K562 treated with DMSO at 1 percent for 24 hours (cell line): ENCODE results near the gene OR2AG2. TPM values are rescaled to one million over a fixed set of nuclear protein-coding genes. Genes with fewer than 3 reads are reported as not detected.

ENCODE experiments used
- total RNA-seq: library from RNA; unstranded; fragments of 300-600 nt; gene quantifications from 2 replicates; pipeline ENCODE4 v1.2.3, GENCODE V29; 2022; ENCODE audit warnings: low read depth; ENCODE audit not compliant: insufficient read depth

OR2AG2 gene, protein sequence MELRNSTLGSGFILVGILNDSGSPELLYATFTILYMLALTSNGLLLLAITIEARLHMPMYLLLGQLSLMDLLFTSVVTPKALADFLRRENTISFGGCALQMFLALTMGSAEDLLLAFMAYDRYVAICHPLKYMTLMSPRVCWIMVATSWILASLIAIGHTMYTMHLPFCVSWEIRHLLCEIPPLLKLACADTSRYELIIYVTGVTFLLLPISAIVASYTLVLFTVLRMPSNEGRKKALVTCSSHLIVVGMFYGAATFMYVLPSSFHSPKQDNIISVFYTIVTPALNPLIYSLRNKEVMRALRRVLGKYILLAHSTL
- total RNA-seq: 0.21 and 0.23 TPM in 2 replicates

DNA sequence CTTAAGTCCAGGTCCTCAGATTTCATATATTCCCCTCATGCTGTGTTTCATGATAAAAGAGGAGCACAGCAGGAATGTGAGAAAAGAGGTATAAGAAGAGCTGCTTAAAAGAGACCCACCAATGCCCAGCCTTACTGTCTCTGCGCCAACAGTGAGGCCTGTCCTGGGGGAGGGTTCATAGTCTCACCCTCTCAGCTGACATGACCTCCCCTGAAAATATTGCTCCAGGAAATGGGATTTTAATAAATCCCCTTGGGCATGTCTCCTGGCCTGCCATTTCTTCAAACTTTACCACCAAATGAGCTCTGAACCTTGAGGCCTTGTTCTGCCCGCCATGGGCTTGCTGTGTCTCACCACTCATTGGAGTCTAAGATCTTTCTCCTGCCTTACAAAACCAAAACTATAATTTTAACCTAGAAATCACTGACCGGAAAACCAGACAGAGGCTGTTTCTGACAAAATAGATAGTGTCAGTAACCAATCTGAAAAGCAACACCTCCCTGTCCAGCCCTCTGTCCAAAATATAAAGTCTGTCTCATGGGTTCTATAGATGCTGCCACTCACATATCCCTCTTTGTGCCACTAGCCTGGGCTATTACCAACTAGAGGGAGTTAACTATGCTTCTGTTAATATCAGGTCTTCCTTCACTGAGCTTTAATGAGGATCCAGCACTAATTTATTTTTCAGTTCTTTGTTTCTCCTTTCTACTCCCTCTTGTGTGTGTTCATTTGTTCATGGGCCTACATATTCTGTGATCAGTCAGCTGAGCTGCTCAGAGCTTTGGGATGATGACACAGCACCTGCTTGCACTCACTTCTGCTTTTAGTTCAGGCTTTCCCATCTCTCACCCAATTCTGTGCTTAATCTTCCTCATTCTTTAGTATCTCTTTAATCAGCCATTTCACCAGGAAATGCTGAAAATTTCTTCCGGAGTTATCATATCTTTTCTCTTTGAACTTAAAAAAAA lies at the start of gene OR2AG2:
OR2AG2 (minus strand) TSS at position 51 of the 968 bp plus-strand sequence. CDS start 3,019 bp downstream, outside the sequence.

DNA sequence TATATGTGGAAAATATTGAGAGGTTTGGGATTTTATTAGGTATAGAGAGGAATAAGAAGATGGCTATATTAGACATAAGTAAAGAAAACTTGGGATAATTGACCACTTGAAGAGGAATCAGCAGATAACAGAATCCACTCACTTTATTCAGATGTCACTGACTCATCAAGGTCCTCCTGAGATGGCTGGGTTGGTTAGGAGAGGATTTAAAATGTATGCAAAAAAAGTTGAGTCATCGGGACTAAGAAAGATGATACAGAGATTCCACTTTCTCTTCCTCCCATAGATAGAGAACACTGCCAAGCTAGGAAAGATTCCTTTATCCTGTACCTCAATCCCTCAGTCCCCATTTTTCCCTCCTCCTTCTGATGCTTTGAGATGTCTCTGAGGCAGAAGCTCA lies 27.6 kb upstream of the OR2AG2 start, which contains the start of gene OR6A2:
OR6A2 (minus strand) TSS at position 288 of the 400 bp plus-strand sequence. CDS start 3,981 bp downstream, outside the sequence.

DNA sequence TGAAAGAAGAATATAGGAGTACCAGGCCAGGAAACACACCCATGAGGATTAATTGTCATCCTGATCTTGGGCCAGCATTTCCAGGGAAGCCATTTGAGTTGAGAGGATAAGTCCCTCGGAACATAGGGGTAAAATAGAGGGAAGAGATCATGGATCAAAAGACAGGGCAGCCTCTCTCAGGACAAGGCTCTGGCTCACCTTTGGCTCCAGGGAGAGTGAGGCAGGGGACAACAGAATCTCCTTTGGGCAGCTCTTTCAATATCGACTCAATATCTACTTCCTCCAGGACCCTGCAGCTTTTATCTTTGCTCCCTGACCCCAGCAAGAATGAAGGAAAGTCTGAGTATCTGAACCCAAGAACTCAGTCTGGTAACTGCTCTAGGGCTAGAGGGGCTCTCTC lies 10.9 kb upstream of the OR2AG2 start, which contains the start of gene OR2AG1:
OR2AG1 (plus strand) TSS at position 301 of the 400 bp plus-strand sequence. CDS start 2,018 bp downstream, outside the sequence.

Other genes starting within 250 kb of the OR2AG2 start
- gene RRP8, start 168.4 kb downstream of the OR2AG2 start, total RNA-seq: 13.6 and 16.1 TPM in 2 replicates
- 119 and 121 TPM in 2 replicates for gene ILK, start 168.2 kb downstream of the OR2AG2 start, total RNA-seq
- gene TAF10, start 159.8 kb downstream of the OR2AG2 start, total RNA-seq: 114 and 115 TPM in 2 replicates
- gene TPP1, start 152.6 kb downstream of the OR2AG2 start, total RNA-seq: 117 and 119 TPM in 2 replicates
- gene DCHS1, start 116.2 kb downstream of the OR2AG2 start, total RNA-seq: 0.49 and 0.64 TPM in 2 replicates
- gene MRPL17, start 88.6 kb downstream of the OR2AG2 start, total RNA-seq: 54.0 and 59.4 TPM in 2 replicates
- not detected in 2 replicates for gene OR2AG1, start 11.0 kb upstream of the OR2AG2 start, total RNA-seq
- gene OR6A2, start 27.7 kb upstream of the OR2AG2 start, total RNA-seq: not detected in 2 replicates
- gene OR10A5, start 73.7 kb upstream of the OR2AG2 start, total RNA-seq: not detected in 2 replicates
- not detected in 2 replicates for gene OR10A2, start 91.1 kb upstream of the OR2AG2 start, total RNA-seq
- gene OR10A4, start 104.6 kb upstream of the OR2AG2 start, total RNA-seq: not detected in 2 replicates
- gene OR2D2, start 120.5 kb upstream of the OR2AG2 start, total RNA-seq: not detected in 2 replicates
- gene OR2D3, start 149.0 kb upstream of the OR2AG2 start, total RNA-seq: not detected in 2 replicates
- gene ZNF215, start 154.4 kb upstream of the OR2AG2 start, total RNA-seq: 4.0 and 6.3 TPM in 2 replicates
- 0.86 TPM in 1 of 2 replicates, not detected in the other for gene ZNF214, start 248.4 kb upstream of the OR2AG2 start, total RNA-seq
- gene NLRP14, start 248.5 kb upstream of the OR2AG2 start, total RNA-seq: 0.15 and 0.27 TPM in 2 replicates